ENCODE measurements around the gene MYOD1. TPM values are rescaled to one million over a fixed set of nuclear protein-coding genes. Genes with fewer than 3 reads are reported as not detected.

MYOD1 gene
- total RNA-seq, 1 experiment from 2014 or later: not detected

GRCh38 chr11:17760102-17761029, 41.0 kb downstream of the MYOD1 start (continued):
- TF ChIP-seq CTCF (IDR thresholded peaks at IDR 0.05 in 2 of 3, conservative IDR thresholded peaks at IDR 0.05 in 1 of 3; ENCODE audit: borderline replicate concordance in 1 of 3, insufficient read depth in 1 of 3, low read depth in 2 of 3, low read length in 2 of 3) (peak; percentile 72 to 78 (median 78)), EZH2phosphoT487 (IDR thresholded peaks at IDR 0.05; ENCODE audit: borderline replicate concordance) (no peak), RAD21 (IDR thresholded peaks at IDR 0.05; ENCODE audit: low read depth) (peak; percentile 87)

GRCh38 chr11:17762309-17762974, 43.1 kb downstream of the MYOD1 start:
- no peak overlapping the region for H3K4me3 ChIP-seq (replicated peaks in 1 of 2; ENCODE audit: low read depth in 1 of 2, low read length in 2 of 2)
- ChIA-PET POLR2A (no interaction called here), RAD21 (ENCODE audit: low non-redundant PET in 1 of 2, low total read pairs in 2 of 2, uncharacterized antibody in 2 of 2, unreplicated experiment in 2 of 2) (no interaction called here), CTCF (interaction anchor here (1.0 kb wide), 1 partner anchor 210 kb away, joined by 3 read pairs; no protein-coding TSS in a partner anchor)
- H3K36me3 ChIP-seq (ENCODE audit: control insufficient read depth in 1 of 2, insufficient read depth in 2 of 2, low read length in 2 of 2): no peaks in the 10 kb centered on the region
- no peak overlapping the region for H3K27ac ChIP-seq (ENCODE audit: low read depth, low read length)
- no peak overlapping the region for H3K4me2 ChIP-seq (ENCODE audit: low read length)
- intact Hi-C loops (cut with micrococcal nuclease): loop anchor here (5.0 kb wide), 1 partner anchor 65 kb away; no protein-coding TSS in a partner anchor
- ATAC-seq: peak; percentile 60
- no peaks in the 10 kb centered on the region for H3K9me2 ChIP-seq (ENCODE audit: insufficient read depth)
- no peaks in the 10 kb centered on the region for H4K20me1 ChIP-seq (ENCODE audit: insufficient read depth)
- peaks cover 0 to 9% of the 10 kb centered on the region in 2 experiments; a peak in 2 of 4 replicates for H3K4me1 ChIP-seq (ENCODE audit: control insufficient read depth in 1 of 2, insufficient read depth in 2 of 2, low read length in 2 of 2)
- no peak overlapping the region for H2AFZ ChIP-seq (ENCODE audit: low read depth, low read length, poor library complexity, severe bottlenecking)
- no peaks in the 10 kb centered on the region for H3K9me3 ChIP-seq (ENCODE audit: control insufficient read depth in 1 of 2, insufficient read depth in 1 of 2, low read depth in 1 of 2, low read length in 2 of 2)
- BruUV-seq (replicated peaks): no TSS peak
- TF ChIP-seq SRF (IDR thresholded peaks at IDR 0.05; ENCODE audit: low read depth): no peak
- no peak for TF ChIP-seq ZBTB33 (IDR thresholded peaks at IDR 0.05; ENCODE audit: extremely low read depth, insufficient replicate concordance, low read length)
- no peak for TF ChIP-seq YY1 (IDR thresholded peaks at IDR 0.05; ENCODE audit: extremely low read depth, insufficient replicate concordance, low read depth, low read length)
- no peak for TF ChIP-seq ZFX (IDR thresholded peaks at IDR 0.05)
- no peak for TF ChIP-seq EGR1 (IDR thresholded peaks at IDR 0.05; ENCODE audit: low read depth)
- TF ChIP-seq MAX (IDR thresholded peaks at IDR 0.05): no peak
- peak; percentile 52 for TF ChIP-seq RAD21 (IDR thresholded peaks at IDR 0.05; ENCODE audit: low read depth)
- TF ChIP-seq CTCF (IDR thresholded peaks at IDR 0.05 in 2 of 3, conservative IDR thresholded peaks at IDR 0.05 in 1 of 3; ENCODE audit: borderline replicate concordance in 1 of 3, insufficient read depth in 1 of 3, low read depth in 2 of 3, low read length in 2 of 3): peak in 2 of 3 experiments; percentile 17 to 27; a peak in 3 of 6 replicates
- no peak for TF ChIP-seq CBX3 (IDR thresholded peaks at IDR 0.05; ENCODE audit: low read depth)
- H3K27me3 ChIP-seq (ENCODE audit: insufficient read depth, low read length): no peaks in the 10 kb centered on the region
- peak; percentile 28 for DNase-seq (ENCODE audit: low read depth, low spot score)
- H3K79me2 ChIP-seq (ENCODE audit: insufficient read depth, low read length): no peaks in the 10 kb centered on the region
- H3K9ac ChIP-seq (ENCODE audit: low read length): no peak overlapping the region
